Measurements from ENCODE around the gene ORAI3.
A peak's percentile ranks its signal among the peaks of the same experiment; 100 is the strongest.

The ORAI3 gene

GRCh38 chr16:30948667-30949649 is at the start of gene ORAI3:
Gene ORAI3, plus strand, starts transcription at chr16:30949068. Its CDS starts 222 bp downstream, at chr16:30949290.
- DNase-seq, result peak; percentile 45

GRCh38 chr16:30899794-30900193 is 49.1 kb upstream of the ORAI3 start:
- DNase-seq, result no peak

- no peak for DNase-seq
Observed at GRCh38 chr16:30900588-30900987, 48.3 kb upstream of the ORAI3 start.

GRCh38 chr16:30901201-30902028 is 47.5 kb upstream of the ORAI3 start:
- DNase-seq, result no peak

GRCh38 chr16:30902029-30902972 is 46.6 kb upstream of the ORAI3 start:
- DNase-seq, result peak; percentile 60

- DNase-seq, result peak; percentile 18
Observed at GRCh38 chr16:30903002-30903401, 45.9 kb upstream of the ORAI3 start.

- DNase-seq, result peak; percentile 31
Observed at GRCh38 chr16:30903596-30903995, 45.3 kb upstream of the ORAI3 start.

- no peak for DNase-seq
Observed at GRCh38 chr16:30904114-30904780, 44.6 kb upstream of the ORAI3 start.

GRCh38 chr16:30907064-30907463 is 41.8 kb upstream of the ORAI3 start:
- no peak for DNase-seq

- no peak for DNase-seq
Observed at GRCh38 chr16:30910427-30911029, 38.3 kb upstream of the ORAI3 start.

GRCh38 chr16:30912794-30913412 is 36.0 kb upstream of the ORAI3 start:
- no peak for DNase-seq

GRCh38 chr16:30914830-30915229 is 34.0 kb upstream of the ORAI3 start:
- DNase-seq, result no peak

GRCh38 chr16:30918614-30919013 is 30.3 kb upstream of the ORAI3 start:
- DNase-seq, result no peak

GRCh38 chr16:30920891-30921290 is 28.0 kb upstream of the ORAI3 start:
- no peak for DNase-seq

- DNase-seq, result no peak
Observed at GRCh38 chr16:30921459-30921747, 27.5 kb upstream of the ORAI3 start.

GRCh38 chr16:30921748-30922419 is 27.0 kb upstream of the ORAI3 start:
- DNase-seq, result peak; percentile 90

GRCh38 chr16:30922420-30922959 is 26.4 kb upstream of the ORAI3 start:
- DNase-seq, result peak; percentile 100

- peak; percentile 98 for DNase-seq
Observed at GRCh38 chr16:30922960-30923535, 25.8 kb upstream of the ORAI3 start.

GRCh38 chr16:30923554-30924075 is 25.3 kb upstream of the ORAI3 start, which contains the start of gene FBXL19:
Gene FBXL19, plus strand, starts transcription at chr16:30923572. Its CDS starts 2,183 bp downstream, at chr16:30925755.
- DNase-seq, result no peak
